Measurements from ENCODE around the gene WDR1.

Gene WDR1

DNA sequence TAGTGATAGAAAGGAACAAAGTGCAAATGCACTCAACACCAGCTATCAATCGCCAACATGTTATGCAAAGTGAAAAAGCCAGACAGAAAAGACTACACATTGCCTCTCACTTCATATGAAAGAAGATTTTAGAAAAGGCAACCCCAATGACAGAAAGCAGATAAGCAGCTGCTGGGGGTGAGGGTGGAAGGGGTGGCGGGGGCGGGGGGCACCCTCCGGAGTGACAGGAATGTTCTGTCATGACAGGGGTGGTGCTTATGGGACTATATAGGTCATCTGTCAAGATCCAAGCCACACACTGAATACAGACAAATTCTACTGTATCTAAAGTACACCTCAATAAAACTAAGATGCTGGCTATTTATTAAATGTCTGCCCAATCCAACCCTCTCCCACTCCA lies 10.7 kb downstream of the WDR1 start:
- Histone ChIP-seq H3K27ac (ENCODE audit: low read length) (peak overlapping the region; percentile 64), H3K4me1 (ENCODE audit: control insufficient read depth, insufficient read depth, low read length) (peaks cover 96% of the 10 kb centered on the region), H3K9me3 (ENCODE audit: control insufficient read depth in 2 of 2, low read length in 2 of 2) (no peaks in the 10 kb centered on the region), H3K36me3 (ENCODE audit: control insufficient read depth in 2 of 2, insufficient read depth in 2 of 2, low read length in 2 of 2) (peaks cover 16 to 18% of the 10 kb centered on the region in 2 donors), H3K4me3 (ENCODE audit: low read length in 2 of 2) (peak overlapping the region; percentile 27 to 61), H3K9ac (ENCODE audit: low read length in 2 of 2) (peak overlapping the region in 1 of 2 donors; percentile 56), H3K27me3 (ENCODE audit: control insufficient read depth in 1 of 2, insufficient read depth in 2 of 2, low read length in 2 of 2) (no peaks in the 10 kb centered on the region)

DNA sequence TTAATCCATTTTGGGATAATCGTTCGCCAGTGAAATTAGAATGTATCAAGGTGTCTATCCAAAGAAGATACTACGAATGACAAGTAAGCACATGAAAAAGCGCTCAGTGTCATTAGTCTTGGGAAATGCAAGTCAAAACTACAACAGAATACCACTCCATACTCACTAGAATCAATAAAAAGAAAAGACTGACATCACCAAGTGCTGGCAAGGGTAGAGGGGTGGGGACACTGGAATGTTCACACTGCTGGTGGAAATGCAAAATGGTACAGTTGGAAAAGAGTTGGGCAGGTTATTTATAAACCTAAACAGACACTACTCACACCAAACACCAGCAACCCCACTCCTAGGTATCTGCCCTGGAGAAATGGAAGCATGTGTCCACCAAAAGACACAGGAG lies 11.2 kb downstream of the WDR1 start:
- Histone ChIP-seq H3K4me3 (ENCODE audit: low read length in 2 of 2) (peak overlapping the region in 1 of 2 donors; percentile 27), H3K9ac (ENCODE audit: low read length in 2 of 2) (peak overlapping the region in 1 of 2 donors; percentile 2), H3K4me1 (ENCODE audit: control insufficient read depth, insufficient read depth, low read length) (peaks cover 96% of the 10 kb centered on the region), H3K9me3 (ENCODE audit: control insufficient read depth in 2 of 2, low read length in 2 of 2) (no peaks in the 10 kb centered on the region), H3K27ac (ENCODE audit: low read length) (peak overlapping the region; percentile 64), H3K27me3 (ENCODE audit: control insufficient read depth in 1 of 2, insufficient read depth in 2 of 2, low read length in 2 of 2) (no peaks in the 10 kb centered on the region), H3K36me3 (ENCODE audit: control insufficient read depth in 2 of 2, insufficient read depth in 2 of 2, low read length in 2 of 2) (peaks cover 16 to 18% of the 10 kb centered on the region in 2 donors)

- Histone ChIP-seq H3K27me3 (ENCODE audit: control insufficient read depth in 1 of 2, insufficient read depth in 2 of 2, low read length in 2 of 2) (no peaks in the 10 kb centered on the region), H3K4me1 (ENCODE audit: control insufficient read depth, insufficient read depth, low read length) (peaks cover 96% of the 10 kb centered on the region), H3K9ac (ENCODE audit: low read length in 2 of 2) (peak overlapping the region in 1 of 2 donors; percentile 3), H3K9me3 (ENCODE audit: control insufficient read depth in 2 of 2, low read length in 2 of 2) (no peaks in the 10 kb centered on the region), H3K36me3 (ENCODE audit: control insufficient read depth in 2 of 2, insufficient read depth in 2 of 2, low read length in 2 of 2) (peaks cover 15 to 23% of the 10 kb centered on the region in 2 donors), H3K27ac (ENCODE audit: low read length) (peak overlapping the region; percentile 37), H3K4me3 (ENCODE audit: low read length in 2 of 2) (no peak overlapping the region)
Measured at GRCh38 chr4:10104991-10105276, 11.7 kb downstream of the WDR1 start.

DNA sequence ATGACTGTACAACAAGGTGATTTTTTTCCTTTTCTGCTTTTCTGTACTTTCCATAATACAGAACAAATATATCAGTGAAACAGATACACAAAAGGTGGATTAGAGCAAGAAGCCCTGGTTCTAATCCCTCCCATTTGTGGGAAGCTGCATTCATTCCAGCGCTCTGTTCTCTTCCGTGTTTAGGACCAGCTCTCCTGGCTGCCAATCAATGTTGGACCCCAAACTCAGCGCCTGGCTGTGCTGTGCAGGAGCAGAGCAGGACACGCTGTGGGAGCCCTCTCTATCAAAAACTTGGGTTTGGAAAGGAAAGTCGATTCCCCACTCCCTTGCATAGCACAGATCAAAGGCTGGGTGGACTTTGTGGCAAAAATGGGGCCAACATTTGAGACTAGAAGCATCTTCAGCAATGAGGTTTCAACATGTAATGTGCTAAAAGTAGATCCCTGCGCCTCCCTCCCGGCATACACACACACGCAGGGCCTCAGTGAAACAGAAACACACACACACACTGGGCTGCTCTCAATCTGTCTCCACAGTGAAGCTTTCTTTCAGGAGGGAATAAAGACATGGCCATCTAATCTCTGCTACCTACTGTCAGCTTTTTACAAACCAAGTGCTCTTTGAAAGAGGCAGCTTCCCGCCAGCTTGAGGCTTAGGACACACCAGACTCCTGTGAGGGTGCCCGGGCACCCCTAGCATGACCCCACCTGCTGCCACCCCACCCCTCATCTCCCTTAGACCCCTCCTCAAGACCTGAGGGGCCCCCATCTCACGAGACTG lies 12.2 kb downstream of the WDR1 start:
- Histone ChIP-seq H3K27me3 (ENCODE audit: control insufficient read depth in 1 of 2, insufficient read depth in 2 of 2, low read length in 2 of 2) (no peaks in the 10 kb centered on the region), H3K9me3 (ENCODE audit: control insufficient read depth in 2 of 2, low read length in 2 of 2) (no peaks in the 10 kb centered on the region), H3K36me3 (ENCODE audit: control insufficient read depth in 2 of 2, insufficient read depth in 2 of 2, low read length in 2 of 2) (peaks cover 18 to 28% of the 10 kb centered on the region in 2 donors), H3K9ac (ENCODE audit: low read length in 2 of 2) (peak overlapping the region in 1 of 2 donors; percentile 3), H3K4me3 (ENCODE audit: low read length in 2 of 2) (no peak overlapping the region), H3K27ac (ENCODE audit: low read length) (peak overlapping the region; percentile 37), H3K4me1 (ENCODE audit: control insufficient read depth, insufficient read depth, low read length) (peaks cover 93% of the 10 kb centered on the region)

GRCh38 chr4:10102474-10103332 lies 13.9 kb downstream of the WDR1 start:
- Histone ChIP-seq H3K36me3 (ENCODE audit: control insufficient read depth in 2 of 2, insufficient read depth in 2 of 2, low read length in 2 of 2) (peaks cover 31 to 36% of the 10 kb centered on the region in 2 donors), H3K4me1 (ENCODE audit: control insufficient read depth, insufficient read depth, low read length) (peaks cover 88% of the 10 kb centered on the region), H3K4me3 (ENCODE audit: low read length in 2 of 2) (peak overlapping the region; percentile 26 to 40), H3K27me3 (ENCODE audit: control insufficient read depth in 1 of 2, insufficient read depth in 2 of 2, low read length in 2 of 2) (no peaks in the 10 kb centered on the region), H3K9ac (ENCODE audit: low read length in 2 of 2) (peak overlapping the region; percentile 18 to 29), H3K27ac (ENCODE audit: low read length) (peak overlapping the region; percentile 71), H3K9me3 (ENCODE audit: control insufficient read depth in 2 of 2, low read length in 2 of 2) (no peaks in the 10 kb centered on the region)

GRCh38 chr4:10101671-10102473 lies 14.7 kb downstream of the WDR1 start:
- Histone ChIP-seq H3K27me3 (ENCODE audit: control insufficient read depth in 1 of 2, insufficient read depth in 2 of 2, low read length in 2 of 2) (no peaks in the 10 kb centered on the region), H3K9ac (ENCODE audit: low read length in 2 of 2) (peak overlapping the region; percentile 18 to 29), H3K9me3 (ENCODE audit: control insufficient read depth in 2 of 2, low read length in 2 of 2) (no peaks in the 10 kb centered on the region), H3K36me3 (ENCODE audit: control insufficient read depth in 2 of 2, insufficient read depth in 2 of 2, low read length in 2 of 2) (peaks cover 39 to 43% of the 10 kb centered on the region in 2 donors), H3K27ac (ENCODE audit: low read length) (peak overlapping the region; percentile 71), H3K4me3 (ENCODE audit: low read length in 2 of 2) (peak overlapping the region; percentile 26 to 40), H3K4me1 (ENCODE audit: control insufficient read depth, insufficient read depth, low read length) (peaks cover 88% of the 10 kb centered on the region)

DNA sequence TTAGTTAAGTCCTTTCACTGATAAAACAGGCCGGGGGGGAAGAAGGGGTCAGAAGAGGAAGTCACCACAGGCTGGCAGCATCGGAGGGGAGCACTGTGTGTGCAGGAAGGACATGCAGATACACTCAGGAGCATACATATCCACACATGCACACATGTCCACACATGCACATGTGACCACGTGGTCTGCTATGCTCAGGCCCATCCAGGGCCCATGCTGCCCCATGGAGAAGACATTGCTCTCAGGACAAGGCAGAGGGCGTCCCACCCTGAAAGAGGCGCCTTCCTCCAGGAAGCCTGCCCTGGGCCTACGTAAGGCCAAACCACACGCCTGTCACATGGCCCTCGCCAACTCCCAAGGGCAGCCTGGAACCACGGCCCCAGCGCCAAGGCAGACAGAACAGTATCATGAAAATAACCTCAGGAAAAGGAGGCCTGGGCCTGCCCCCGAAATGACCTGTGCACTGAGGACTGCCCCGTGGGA lies 15.8 kb downstream of the WDR1 start:
- Histone ChIP-seq H3K36me3 (ENCODE audit: control insufficient read depth in 2 of 2, insufficient read depth in 2 of 2, low read length in 2 of 2) (peaks cover 46% of the 10 kb centered on the region in 2 donors), H3K27me3 (ENCODE audit: control insufficient read depth in 1 of 2, insufficient read depth in 2 of 2, low read length in 2 of 2) (no peaks in the 10 kb centered on the region), H3K27ac (ENCODE audit: low read length) (no peak overlapping the region), H3K9ac (ENCODE audit: low read length in 2 of 2) (no peak overlapping the region), H3K4me1 (ENCODE audit: control insufficient read depth, insufficient read depth, low read length) (peaks cover 89% of the 10 kb centered on the region), H3K9me3 (ENCODE audit: control insufficient read depth in 2 of 2, low read length in 2 of 2) (no peaks in the 10 kb centered on the region), H3K4me3 (ENCODE audit: low read length in 2 of 2) (no peak overlapping the region)

GRCh38 chr4:10099499-10100325 lies 16.9 kb downstream of the WDR1 start:
- Histone ChIP-seq H3K27me3 (ENCODE audit: control insufficient read depth in 1 of 2, insufficient read depth in 2 of 2, low read length in 2 of 2) (no peaks in the 10 kb centered on the region), H3K4me1 (ENCODE audit: control insufficient read depth, insufficient read depth, low read length) (peaks cover 86% of the 10 kb centered on the region), H3K9ac (ENCODE audit: low read length in 2 of 2) (no peak overlapping the region), H3K27ac (ENCODE audit: low read length) (no peak overlapping the region), H3K9me3 (ENCODE audit: control insufficient read depth in 2 of 2, low read length in 2 of 2) (no peaks in the 10 kb centered on the region), H3K36me3 (ENCODE audit: control insufficient read depth in 2 of 2, insufficient read depth in 2 of 2, low read length in 2 of 2) (peaks cover 54 to 56% of the 10 kb centered on the region in 2 donors), H3K4me3 (ENCODE audit: low read length in 2 of 2) (no peak overlapping the region)

DNA sequence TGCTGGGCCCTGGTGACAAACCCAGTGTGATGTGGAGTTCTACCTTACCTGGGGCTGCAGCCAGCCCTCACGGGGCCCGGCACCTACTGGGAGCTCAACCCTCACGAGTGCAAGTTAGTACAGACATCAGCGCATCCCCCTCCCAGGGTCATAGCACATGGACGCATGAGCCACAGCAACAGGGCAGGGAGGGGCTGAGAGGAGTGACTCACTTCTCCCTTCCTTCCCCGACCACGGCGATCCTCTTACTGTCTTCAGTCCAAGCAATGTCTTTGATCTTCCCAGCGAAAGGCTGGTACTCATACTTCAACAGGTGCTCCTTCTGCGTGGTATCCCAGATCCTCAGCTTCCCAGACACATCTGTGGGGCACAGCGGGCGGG lies 17.8 kb downstream of the WDR1 start:
- Histone ChIP-seq H3K27ac (ENCODE audit: low read length) (no peak overlapping the region), H3K4me1 (ENCODE audit: control insufficient read depth, insufficient read depth, low read length) (peaks cover 86% of the 10 kb centered on the region), H3K36me3 (ENCODE audit: control insufficient read depth in 2 of 2, insufficient read depth in 2 of 2, low read length in 2 of 2) (peaks cover 62 to 63% of the 10 kb centered on the region in 2 donors), H3K9me3 (ENCODE audit: control insufficient read depth in 2 of 2, low read length in 2 of 2) (no peaks in the 10 kb centered on the region), H3K9ac (ENCODE audit: low read length in 2 of 2) (no peak overlapping the region), H3K27me3 (ENCODE audit: control insufficient read depth in 1 of 2, insufficient read depth in 2 of 2, low read length in 2 of 2) (no peaks in the 10 kb centered on the region), H3K4me3 (ENCODE audit: low read length in 2 of 2) (no peak overlapping the region)
